ENCODE results near the gene CNN1. TPM values are rescaled to one million over a fixed set of nuclear protein-coding genes. Genes with fewer than 3 reads are reported as not detected.
A peak's percentile ranks its signal among the peaks of the same experiment; 100 is the strongest.

Gene CNN1
- total and polyA plus RNA-seq, 9 of the 15 experiments (the other 6 are each of a cell fraction or from before 2014, with no cell fraction given): 0.23 to 10.6 (median 5.2) TPM

DNA sequence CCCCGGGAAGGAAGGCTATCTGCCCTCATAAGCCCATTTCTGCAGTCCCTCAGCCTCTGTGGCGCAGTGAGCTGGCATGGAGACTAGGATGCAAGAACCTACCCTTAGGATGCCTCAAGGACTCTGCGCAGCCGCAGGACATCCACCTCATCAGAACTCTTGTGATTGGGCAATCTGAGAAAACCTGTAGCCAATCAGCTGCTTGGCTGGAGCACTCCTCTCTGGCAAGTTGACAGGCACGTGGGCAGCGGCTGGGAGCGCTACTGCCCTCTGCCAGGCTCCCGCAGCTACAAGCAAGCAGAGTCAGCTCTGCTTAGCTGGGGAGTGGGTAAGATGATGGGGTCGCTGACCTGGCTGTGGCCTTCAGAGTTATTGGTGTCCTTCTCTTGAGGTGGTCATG, 8.2 kb upstream of the CNN1 start (continued):
- TF ChIP-seq, protein P1, sequence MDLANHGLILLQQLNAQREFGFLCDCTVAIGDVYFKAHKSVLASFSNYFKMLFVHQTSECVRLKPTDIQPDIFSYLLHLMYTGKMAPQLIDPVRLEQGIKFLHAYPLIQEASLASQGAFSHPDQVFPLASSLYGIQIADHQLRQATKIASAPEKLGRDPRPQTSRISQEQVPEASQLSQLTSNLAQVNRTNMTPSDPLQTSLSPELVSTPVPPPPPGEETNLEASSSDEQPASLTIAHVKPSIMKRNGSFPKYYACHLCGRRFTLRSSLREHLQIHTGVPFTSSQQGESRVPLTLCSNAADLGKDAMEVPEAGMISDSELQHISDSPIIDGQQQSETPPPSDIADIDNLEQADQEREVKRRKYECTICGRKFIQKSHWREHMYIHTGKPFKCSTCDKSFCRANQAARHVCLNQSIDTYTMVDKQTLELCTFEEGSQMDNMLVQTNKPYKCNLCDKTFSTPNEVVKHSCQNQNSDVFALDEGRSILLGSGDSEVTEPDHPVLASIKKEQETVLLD (IDR thresholded peaks at IDR 0.05): peak; percentile 76; the same call in 1 of the 2 replicates
- TF ChIP-seq, protein P2, sequence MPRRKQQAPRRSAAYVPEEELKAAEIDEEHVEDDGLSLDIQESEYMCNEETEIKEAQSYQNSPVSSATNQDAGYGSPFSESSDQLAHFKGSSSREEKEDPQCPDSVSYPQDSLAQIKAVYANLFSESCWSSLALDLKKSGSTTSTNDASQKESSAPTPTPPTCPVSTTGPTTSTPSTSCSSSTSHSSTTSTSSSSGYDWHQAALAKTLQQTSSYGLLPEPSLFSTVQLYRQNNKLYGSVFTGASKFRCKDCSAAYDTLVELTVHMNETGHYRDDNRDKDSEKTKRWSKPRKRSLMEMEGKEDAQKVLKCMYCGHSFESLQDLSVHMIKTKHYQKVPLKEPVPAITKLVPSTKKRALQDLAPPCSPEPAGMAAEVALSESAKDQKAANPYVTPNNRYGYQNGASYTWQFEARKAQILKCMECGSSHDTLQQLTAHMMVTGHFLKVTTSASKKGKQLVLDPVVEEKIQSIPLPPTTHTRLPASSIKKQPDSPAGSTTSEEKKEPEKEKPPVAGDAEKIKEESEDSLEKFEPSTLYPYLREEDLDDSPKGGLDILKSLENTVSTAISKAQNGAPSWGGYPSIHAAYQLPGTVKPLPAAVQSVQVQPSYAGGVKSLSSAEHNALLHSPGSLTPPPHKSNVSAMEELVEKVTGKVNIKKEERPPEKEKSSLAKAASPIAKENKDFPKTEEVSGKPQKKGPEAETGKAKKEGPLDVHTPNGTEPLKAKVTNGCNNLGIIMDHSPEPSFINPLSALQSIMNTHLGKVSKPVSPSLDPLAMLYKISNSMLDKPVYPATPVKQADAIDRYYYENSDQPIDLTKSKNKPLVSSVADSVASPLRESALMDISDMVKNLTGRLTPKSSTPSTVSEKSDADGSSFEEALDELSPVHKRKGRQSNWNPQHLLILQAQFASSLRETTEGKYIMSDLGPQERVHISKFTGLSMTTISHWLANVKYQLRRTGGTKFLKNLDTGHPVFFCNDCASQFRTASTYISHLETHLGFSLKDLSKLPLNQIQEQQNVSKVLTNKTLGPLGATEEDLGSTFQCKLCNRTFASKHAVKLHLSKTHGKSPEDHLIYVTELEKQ (CRISPR knock-in tag; IDR thresholded peaks at IDR 0.05): no peak
- TF ChIP-seq, protein P3, sequence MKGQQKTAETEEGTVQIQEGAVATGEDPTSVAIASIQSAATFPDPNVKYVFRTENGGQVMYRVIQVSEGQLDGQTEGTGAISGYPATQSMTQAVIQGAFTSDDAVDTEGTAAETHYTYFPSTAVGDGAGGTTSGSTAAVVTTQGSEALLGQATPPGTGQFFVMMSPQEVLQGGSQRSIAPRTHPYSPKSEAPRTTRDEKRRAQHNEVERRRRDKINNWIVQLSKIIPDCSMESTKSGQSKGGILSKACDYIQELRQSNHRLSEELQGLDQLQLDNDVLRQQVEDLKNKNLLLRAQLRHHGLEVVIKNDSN (CRISPR knock-in tag; IDR thresholded peaks at IDR 0.05): peak; percentile 72
- TF ChIP-seq, protein P4, sequence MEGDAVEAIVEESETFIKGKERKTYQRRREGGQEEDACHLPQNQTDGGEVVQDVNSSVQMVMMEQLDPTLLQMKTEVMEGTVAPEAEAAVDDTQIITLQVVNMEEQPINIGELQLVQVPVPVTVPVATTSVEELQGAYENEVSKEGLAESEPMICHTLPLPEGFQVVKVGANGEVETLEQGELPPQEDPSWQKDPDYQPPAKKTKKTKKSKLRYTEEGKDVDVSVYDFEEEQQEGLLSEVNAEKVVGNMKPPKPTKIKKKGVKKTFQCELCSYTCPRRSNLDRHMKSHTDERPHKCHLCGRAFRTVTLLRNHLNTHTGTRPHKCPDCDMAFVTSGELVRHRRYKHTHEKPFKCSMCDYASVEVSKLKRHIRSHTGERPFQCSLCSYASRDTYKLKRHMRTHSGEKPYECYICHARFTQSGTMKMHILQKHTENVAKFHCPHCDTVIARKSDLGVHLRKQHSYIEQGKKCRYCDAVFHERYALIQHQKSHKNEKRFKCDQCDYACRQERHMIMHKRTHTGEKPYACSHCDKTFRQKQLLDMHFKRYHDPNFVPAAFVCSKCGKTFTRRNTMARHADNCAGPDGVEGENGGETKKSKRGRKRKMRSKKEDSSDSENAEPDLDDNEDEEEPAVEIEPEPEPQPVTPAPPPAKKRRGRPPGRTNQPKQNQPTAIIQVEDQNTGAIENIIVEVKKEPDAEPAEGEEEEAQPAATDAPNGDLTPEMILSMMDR (IDR thresholded peaks at IDR 0.05 in 2 of 3, conservative IDR thresholded peaks at IDR 0.05 in 1 of 3; ENCODE audit: insufficient read depth in 2 of 3, low read depth in 1 of 3, low read length in 3 of 3): peak in 2 of 3 experiments; percentile 45 to 49; a peak in 5 of 6 replicates
- TF ChIP-seq CEBPG (CRISPR knock-in tag; IDR thresholded peaks at IDR 0.05) (peak; percentile 72), CEBPG (tag; conservative IDR thresholded peaks at IDR 0.05 in 1 of 2, IDR thresholded peaks at IDR 0.05 in 1 of 2) (peak; percentile 14 to 72; a peak in 2 of 4 replicates), MEIS2 (IDR thresholded peaks at IDR 0.05; ENCODE audit: partially characterized antibody) (peak; percentile 37), NRF1 (conservative IDR thresholded peaks at IDR 0.05 in 1 of 2, IDR thresholded peaks at IDR 0.05 in 1 of 2) (peak; percentile 91 to 92), SIN3A (IDR thresholded peaks at IDR 0.05; ENCODE audit: borderline replicate concordance in 2 of 2, control insufficient read depth in 1 of 2, low read depth in 2 of 2, low read length in 2 of 2) (0 out of 4 replicates have a peak, but pooled peaks of 1 of the 2 experiments have one; percentile 34), SUPT5H (IDR thresholded peaks at IDR 0.05) (no peak)
- TF ChIP-seq, protein P5, sequence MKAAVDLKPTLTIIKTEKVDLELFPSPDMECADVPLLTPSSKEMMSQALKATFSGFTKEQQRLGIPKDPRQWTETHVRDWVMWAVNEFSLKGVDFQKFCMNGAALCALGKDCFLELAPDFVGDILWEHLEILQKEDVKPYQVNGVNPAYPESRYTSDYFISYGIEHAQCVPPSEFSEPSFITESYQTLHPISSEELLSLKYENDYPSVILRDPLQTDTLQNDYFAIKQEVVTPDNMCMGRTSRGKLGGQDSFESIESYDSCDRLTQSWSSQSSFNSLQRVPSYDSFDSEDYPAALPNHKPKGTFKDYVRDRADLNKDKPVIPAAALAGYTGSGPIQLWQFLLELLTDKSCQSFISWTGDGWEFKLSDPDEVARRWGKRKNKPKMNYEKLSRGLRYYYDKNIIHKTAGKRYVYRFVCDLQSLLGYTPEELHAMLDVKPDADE (conservative IDR thresholded peaks at IDR 0.05; ENCODE audit: control insufficient read depth, low read depth, low read length): 0 out of 2 replicates have a peak, but pooled peaks have one; percentile 30
- TF ChIP-seq, protein P6, sequence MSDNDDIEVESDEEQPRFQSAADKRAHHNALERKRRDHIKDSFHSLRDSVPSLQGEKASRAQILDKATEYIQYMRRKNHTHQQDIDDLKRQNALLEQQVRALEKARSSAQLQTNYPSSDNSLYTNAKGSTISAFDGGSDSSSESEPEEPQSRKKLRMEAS (CRISPR knock-in tag; IDR thresholded peaks at IDR 0.05): peak; percentile 51; the same call in 1 of the 2 replicates
- TF ChIP-seq, protein P7, sequence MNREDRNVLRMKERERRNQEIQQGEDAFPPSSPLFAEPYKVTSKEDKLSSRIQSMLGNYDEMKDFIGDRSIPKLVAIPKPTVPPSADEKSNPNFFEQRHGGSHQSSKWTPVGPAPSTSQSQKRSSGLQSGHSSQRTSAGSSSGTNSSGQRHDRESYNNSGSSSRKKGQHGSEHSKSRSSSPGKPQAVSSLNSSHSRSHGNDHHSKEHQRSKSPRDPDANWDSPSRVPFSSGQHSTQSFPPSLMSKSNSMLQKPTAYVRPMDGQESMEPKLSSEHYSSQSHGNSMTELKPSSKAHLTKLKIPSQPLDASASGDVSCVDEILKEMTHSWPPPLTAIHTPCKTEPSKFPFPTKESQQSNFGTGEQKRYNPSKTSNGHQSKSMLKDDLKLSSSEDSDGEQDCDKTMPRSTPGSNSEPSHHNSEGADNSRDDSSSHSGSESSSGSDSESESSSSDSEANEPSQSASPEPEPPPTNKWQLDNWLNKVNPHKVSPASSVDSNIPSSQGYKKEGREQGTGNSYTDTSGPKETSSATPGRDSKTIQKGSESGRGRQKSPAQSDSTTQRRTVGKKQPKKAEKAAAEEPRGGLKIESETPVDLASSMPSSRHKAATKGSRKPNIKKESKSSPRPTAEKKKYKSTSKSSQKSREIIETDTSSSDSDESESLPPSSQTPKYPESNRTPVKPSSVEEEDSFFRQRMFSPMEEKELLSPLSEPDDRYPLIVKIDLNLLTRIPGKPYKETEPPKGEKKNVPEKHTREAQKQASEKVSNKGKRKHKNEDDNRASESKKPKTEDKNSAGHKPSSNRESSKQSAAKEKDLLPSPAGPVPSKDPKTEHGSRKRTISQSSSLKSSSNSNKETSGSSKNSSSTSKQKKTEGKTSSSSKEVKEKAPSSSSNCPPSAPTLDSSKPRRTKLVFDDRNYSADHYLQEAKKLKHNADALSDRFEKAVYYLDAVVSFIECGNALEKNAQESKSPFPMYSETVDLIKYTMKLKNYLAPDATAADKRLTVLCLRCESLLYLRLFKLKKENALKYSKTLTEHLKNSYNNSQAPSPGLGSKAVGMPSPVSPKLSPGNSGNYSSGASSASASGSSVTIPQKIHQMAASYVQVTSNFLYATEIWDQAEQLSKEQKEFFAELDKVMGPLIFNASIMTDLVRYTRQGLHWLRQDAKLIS (CRISPR knock-in tag; IDR thresholded peaks at IDR 0.05): no peak
